Breast epithelium (tissue), 3 donors: ENCODE measurements around the gene CCDC127.

Experiments
- CTCF ChIP-seq, 3 donors: fragments of 450-650 bp; IDR thresholded peaks; one replicate each; pipeline ENCODE4 v1.5.1; 2016 to 2017; ENCODE audit warnings: antibody characterized with exemption in 3 of 3, mild to moderate bottlenecking in 3 of 3, moderate library complexity in 3 of 3
- POLR2A ChIP-seq: fragments of 450-650 bp; IDR thresholded peaks from one replicate; pipeline ENCODE4 v1.6.1; 2016; ENCODE audit warnings: antibody characterized with exemption, mild to moderate bottlenecking, moderate library complexity

- TF ChIP-seq CTCF (IDR thresholded peaks at IDR 0.05) (no peak), POLR2A (no peak)
These were observed 12.8 kb downstream of the CCDC127 start for GRCh38 chr5:204966-205670.
